Measurements from ENCODE around the gene HSD17B3.
A peak's percentile ranks its signal among the peaks of the same experiment; 100 is the strongest.
"Not testable (repeated sequence)": the region's sequence is repeated elsewhere in the genome, so short reads cannot be mapped to it uniquely, and the experiment has no call there.

The HSD17B3 gene

GRCh38 chr9:96302021-96302420 is at the start of gene HSD17B3:
HSD17B3 (minus strand) TSS chr9:96302176; CDS start chr9:96302104, 72 bp downstream.
- no peak for DNase-seq

GRCh38 chr9:96350866-96351265 is 48.9 kb upstream of the HSD17B3 start:
- DNase-seq = no peak

GRCh38 chr9:96348261-96348660 is 46.3 kb upstream of the HSD17B3 start:
- no peak for DNase-seq

DNA sequence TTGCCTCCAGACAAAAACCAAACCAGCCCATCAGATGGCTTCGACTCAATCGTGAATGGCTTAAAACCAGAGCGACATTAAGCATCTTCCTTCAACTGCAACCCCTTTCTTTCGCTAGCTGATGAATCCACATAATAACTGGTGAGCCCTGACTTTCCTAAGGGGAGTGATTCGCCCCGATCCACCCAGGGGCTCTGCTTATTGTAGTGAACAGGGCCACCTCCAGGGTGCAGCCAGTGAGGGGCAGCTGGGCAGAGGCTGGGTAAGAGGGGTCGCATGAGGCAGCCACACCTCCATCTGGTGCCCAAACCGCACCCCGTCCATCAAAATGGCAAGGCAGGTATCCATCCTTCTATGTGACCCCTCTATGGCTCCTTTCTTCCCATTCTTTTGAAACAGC is 43.6 kb upstream of the HSD17B3 start:
- DNase-seq = no peak

GRCh38 chr9:96344458-96345180 is 42.6 kb upstream of the HSD17B3 start:
- DNase-seq = no peak

DNA sequence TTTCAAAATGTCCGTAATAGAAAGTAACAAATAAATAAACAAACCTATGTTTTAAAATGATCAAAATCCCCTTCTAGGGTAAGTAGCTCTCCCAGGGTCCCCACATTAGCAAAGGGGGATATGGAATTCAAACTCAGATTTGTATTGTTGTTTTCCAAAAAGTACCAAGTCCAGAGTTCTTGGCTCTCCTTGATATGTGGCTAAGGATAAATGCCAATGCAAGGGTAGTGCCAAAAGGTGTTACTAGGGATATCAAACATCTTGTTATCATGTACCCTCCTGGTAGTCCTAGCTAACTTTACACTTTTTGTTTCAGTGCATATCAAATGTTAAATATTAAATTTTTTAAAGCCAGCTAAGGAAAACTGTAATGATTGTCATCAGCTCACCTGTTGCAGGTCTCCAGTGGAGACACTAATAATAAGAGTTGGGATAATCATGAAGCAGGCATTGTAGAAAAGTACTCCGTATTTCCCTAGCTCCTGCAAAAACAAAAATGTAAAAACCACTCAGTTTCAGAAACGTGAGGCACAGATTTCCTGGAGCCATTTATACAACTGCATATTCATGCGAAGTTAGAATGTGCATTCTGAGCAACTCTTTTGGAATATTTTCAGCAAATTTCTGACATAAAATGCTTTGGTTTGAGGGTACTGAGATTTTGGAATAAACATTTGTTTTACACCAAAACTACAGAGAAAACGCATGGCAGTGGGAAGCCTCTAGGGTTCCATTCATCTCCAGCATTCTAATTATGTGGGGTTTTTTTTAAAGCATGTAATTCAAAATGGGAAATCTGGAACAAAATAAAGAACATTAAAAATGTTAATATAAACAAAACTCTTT is 41.8 kb upstream of the HSD17B3 start:
- DNase-seq = no peak

GRCh38 chr9:96342571-96343245 is 40.7 kb upstream of the HSD17B3 start:
- no peak for DNase-seq

GRCh38 chr9:96340707-96341106 is 38.7 kb upstream of the HSD17B3 start:
- DNase-seq = no peak

GRCh38 chr9:96338299-96338698 is 36.3 kb upstream of the HSD17B3 start:
- no peak for DNase-seq

DNA sequence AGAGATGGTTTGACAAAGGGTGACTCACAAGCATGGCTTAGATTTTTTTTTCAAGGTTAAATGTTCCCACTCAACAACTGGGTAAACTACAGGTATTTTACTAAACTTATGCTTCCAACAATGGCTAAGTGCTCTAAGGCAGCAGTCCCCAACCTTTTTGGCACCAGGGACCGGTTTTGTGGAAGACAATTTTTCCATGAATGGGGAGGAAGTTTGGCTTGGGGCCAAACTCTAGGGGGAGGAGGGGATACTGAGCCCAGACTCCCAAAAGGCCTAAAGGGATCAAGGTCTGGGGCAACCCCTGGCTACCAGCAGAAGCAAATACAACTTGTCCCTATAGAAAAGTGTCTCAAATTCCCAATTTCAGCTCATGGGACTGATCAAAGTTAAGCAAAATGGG is 32.0 kb upstream of the HSD17B3 start:
- DNase-seq = no peak

DNA sequence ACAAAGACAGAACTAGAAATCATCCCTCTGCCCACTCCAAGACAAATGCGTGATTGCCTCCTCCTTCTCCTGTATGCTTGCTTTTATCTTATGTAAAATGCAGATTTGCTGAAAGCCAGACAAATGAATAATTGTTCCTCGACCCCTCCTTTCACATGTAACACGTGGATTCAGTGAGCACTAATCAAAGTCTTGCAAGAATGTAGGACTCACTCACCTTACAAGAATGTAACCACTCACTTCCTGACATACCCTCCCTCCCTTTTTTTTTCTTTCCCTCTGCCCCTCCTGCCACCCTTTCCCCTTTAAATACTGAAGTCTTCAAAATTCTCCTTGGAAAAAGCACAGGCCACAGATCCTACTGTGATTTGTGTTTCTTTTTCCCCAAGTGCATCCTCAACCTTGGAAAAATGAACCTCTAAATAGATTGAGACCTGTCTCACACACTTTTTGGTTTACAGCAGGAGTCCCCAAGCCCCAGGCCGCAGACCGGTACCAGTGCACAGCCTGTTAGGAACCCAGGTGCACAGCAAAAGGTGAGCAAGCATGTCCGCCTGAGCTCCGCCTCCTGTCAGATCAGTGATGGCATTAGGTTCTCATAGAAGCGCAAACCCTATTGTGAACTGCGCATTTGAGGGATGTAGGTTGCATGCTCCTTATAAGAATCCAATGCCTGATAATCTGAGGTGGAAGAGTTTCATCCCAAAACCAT is 29.4 kb upstream of the HSD17B3 start:
- no peak for DNase-seq

GRCh38 chr9:96327694-96328352 is 25.8 kb upstream of the HSD17B3 start:
- peak in 4 of 6 experiments; percentile 3 to 71 (median 48) for DNase-seq

DNA sequence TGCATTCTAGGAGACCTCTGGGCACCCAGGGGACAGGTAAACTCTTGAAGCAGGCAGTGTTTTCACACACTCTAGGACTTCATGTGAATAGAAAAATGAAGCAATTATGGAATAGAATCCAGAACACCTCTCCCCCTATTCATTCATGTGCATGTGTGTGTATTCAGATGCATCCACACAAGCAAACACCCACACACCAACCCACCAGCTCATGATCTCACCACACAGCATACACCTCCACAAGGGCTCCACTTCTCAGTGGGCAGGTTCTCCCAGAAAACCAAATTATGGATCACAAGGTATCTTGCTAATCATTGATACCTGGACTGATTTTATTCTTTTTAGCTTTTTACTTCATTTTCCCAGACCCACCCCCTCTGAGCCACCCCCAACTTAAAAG is 21.2 kb upstream of the HSD17B3 start:
- DNase-seq = no peak

- DNase-seq = not testable (repeated sequence)
Measured at GRCh38 chr9:96322736-96323135, 20.8 kb upstream of the HSD17B3 start.

DNA sequence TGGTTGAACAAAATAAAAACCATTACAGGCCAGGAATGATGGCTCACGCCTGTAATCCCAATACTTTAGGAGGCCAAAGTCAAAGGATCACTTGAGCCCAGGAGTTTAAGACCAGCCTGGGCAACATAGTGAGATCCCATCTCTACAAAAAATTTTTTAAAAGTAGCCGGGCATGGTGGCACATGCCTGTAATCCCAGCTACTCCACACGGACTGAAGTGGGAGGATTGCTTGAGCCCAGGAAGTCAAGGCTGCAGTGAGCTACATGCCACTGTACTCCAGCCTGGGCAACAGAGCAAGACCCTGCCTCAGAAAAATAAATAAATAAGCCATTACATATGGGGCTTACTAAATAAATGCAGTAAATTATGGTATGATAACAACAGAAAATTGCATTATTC is 20.2 kb upstream of the HSD17B3 start:
- DNase-seq = not testable (repeated sequence)

- no peak for DNase-seq
Measured at GRCh38 chr9:96321515-96321914, 19.5 kb upstream of the HSD17B3 start.

- DNase-seq = no peak
Measured at GRCh38 chr9:96320749-96321280, 18.8 kb upstream of the HSD17B3 start.

- DNase-seq = no peak
Measured at GRCh38 chr9:96318921-96319565, 17.1 kb upstream of the HSD17B3 start.

GRCh38 chr9:96317335-96317980 is 15.5 kb upstream of the HSD17B3 start:
- peak in 4 of 6 experiments; percentile 6 to 51 (median 24) for DNase-seq

- DNase-seq = no peak
Measured at GRCh38 chr9:96309850-96310249, 7.9 kb upstream of the HSD17B3 start.

GRCh38 chr9:96306958-96307357 is 5.0 kb upstream of the HSD17B3 start:
- not testable (repeated sequence) for DNase-seq

All from stimulated activated naive CD4-positive, alpha-beta T cell (primary cell).